GM13977 (cell line): ENCODE data around the gene RAG2.

Source experiments
- DNase-seq: peaks from one replicate; pipeline ENCODE4 v3.0.0; 2012; ENCODE audit warnings: low spot score
- CTCF ChIP-seq: IDR thresholded peaks from 2 replicates; pipeline ENCODE4 v1.5.1; 2012; ENCODE audit warnings: mild to moderate bottlenecking, control low read depth; ENCODE audit not compliant: insufficient read depth; ENCODE audit errors: extremely low read depth, missing control alignments
- in situ Hi-C: fragments of 300-500 bp; cut with MboI; formaldehyde crosslinking; loops from one replicate; pipeline ENCODE4 v1.12.0; 2022; ENCODE audit warnings: low sequenced_read_pairs, low pct_unique_long_range_greater_than_20kb, mixed read lengths, inconsistent platforms; ENCODE audit not compliant: unreplicated experiment

The RAG2 gene

DNA sequence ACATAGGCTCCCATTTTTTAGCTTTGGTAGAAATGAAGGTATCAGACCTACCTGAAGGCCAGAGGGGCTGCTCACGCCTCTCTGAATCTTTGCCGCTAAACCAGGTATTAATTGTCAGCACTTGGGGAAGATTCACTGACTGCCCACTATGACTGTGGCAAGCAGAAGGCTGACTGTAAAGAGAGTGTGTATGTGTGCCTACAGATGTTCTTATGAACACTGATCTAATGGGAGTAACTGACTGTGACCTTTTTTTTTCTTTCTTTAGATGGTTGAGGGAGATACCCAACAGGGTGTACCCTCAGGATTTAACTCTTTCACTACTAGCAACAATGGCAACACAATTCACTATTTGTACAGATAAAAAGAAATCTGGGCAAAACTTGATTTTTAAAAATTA is at the start of gene RAG2:
Gene RAG2 (minus strand): TSS at position 186 of the 400 bp plus-strand sequence. CDS start 4,068 bp downstream, outside the sequence.
- in situ Hi-C loops: no loop called here
- DNase-seq: no peak
- no peak for TF ChIP-seq CTCF

GRCh38 chr11:36638556-36638955 is 40.5 kb upstream of the RAG2 start:
- DNase-seq: no peak
- TF ChIP-seq CTCF: no peak
- in situ Hi-C loops: no loop called here

GRCh38 chr11:36635066-36635862 is 37.2 kb upstream of the RAG2 start:
- in situ Hi-C loops: no loop called here
- no peak for TF ChIP-seq CTCF
- DNase-seq: no peak

DNA sequence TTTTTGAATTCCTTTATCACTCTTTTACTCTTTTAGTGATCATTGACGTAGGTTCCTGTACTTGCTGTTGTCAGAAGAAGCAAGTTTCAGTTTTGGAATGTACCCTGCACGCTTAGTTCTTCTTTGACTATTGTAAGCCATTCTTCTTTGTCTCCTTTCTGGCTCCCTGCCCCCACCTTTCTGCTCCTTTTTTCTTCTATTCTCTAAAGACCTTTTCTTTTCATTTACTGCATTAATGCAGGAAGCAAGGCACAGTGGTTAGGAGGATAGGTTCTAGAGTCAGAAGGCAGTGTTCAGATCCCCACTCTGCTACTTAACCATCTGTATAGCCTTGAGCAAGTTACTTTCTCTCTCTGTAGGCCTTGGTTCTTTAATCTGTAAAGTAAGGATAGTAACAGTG is 33.7 kb upstream of the RAG2 start:
- in situ Hi-C loops: no loop called here
- DNase-seq: peak; percentile 16
- TF ChIP-seq CTCF: no peak

DNA sequence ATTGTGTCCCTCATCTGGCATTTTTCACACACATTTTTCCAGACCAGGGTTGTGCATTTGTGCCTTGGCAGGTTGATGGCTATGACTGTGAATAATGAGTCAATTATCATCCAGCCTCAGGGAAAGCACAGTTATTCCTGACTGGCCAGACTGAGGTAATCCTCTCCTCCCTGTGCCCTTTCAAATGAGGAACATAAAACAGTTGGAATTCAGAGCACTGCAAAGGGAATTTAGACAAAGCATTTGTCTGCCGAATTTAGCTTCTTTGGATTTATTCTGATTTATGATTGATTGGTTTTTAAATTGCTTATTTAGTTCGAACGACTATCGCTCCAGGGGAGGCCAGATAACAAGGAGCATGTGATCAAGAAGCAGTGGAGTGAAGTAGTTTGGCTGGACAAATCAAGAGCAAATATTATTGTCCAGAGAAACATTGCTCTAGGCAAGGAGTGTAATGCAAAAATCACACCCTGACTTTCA is 30.8 kb upstream of the RAG2 start:
- TF ChIP-seq CTCF: no peak
- DNase-seq: no peak
- in situ Hi-C loops: no loop called here

DNA sequence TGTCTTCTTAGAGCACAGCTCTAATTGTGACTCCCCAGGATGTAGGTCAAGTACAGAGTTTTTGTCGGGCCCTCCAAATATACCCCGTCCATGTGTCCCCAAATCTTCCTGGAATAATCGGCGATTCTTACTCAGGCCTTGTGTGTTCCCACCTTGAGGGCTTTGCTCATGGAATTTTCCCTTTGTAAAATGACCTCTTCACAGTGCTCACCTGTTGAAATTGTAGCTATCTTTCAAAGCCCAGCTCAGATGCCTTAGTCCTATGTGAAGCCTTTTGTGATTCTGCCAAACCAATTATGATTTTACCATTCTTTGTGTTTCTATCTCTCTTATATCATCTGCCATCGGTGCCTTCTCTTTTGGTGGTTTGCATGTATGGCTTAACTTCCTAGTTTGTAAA is 30.1 kb upstream of the RAG2 start:
- in situ Hi-C loops: no loop called here
- no peak for TF ChIP-seq CTCF
- no peak for DNase-seq
